Stimulated activated naive CD8-positive, alpha-beta T cell treated with anti-CD3 and anti-CD28 coated beads, Interleukin-15, amount 100 ng/mL, for 72 hours (primary cell): ENCODE results near the gene HK2.
"Not testable (repeated sequence)": the region's sequence is repeated elsewhere in the genome, so short reads cannot be mapped to it uniquely, and the experiment has no call there.

ENCODE experiments used
- ATAC-seq: fragments of 150-1000 bp; cut with Tn5 transposase; 2 replicates; pipeline ENCODE4 v1.10.0; 2021; ENCODE audit warnings: mild to moderate bottlenecking, moderate library complexity
- DNase-seq, 2 donors: peaks; one replicate each; pipeline ENCODE4 v3.0.0; 2021 to 2022
- H3K27ac Mint-ChIP-seq, 2 donors: one replicate each; pipeline ENCODE4 v1.8.0; 2022; ENCODE audit warnings: mild to moderate bottlenecking in 2 of 2, mixed read lengths in 2 of 2, moderate library complexity in 2 of 2
- H3K27me3 Mint-ChIP-seq: one replicate; pipeline ENCODE4 v1.8.0; 2022; ENCODE audit warnings: mixed read lengths
- H3K4me1 Mint-ChIP-seq: one replicate; pipeline ENCODE4 v1.8.0; 2022; ENCODE audit warnings: mild to moderate bottlenecking, mixed read lengths
- H3K4me3 Mint-ChIP-seq, 2 donors: one replicate each; pipeline ENCODE4 v1.8.0; 2022; ENCODE audit warnings: mild to moderate bottlenecking in 2 of 2, mixed read lengths in 2 of 2, moderate library complexity in 1 of 2
- H3K9me3 Mint-ChIP-seq, 2 donors: one replicate each; pipeline ENCODE4 v1.8.0; 2022; ENCODE audit warnings: mixed read lengths in 2 of 2

Gene HK2

DNA sequence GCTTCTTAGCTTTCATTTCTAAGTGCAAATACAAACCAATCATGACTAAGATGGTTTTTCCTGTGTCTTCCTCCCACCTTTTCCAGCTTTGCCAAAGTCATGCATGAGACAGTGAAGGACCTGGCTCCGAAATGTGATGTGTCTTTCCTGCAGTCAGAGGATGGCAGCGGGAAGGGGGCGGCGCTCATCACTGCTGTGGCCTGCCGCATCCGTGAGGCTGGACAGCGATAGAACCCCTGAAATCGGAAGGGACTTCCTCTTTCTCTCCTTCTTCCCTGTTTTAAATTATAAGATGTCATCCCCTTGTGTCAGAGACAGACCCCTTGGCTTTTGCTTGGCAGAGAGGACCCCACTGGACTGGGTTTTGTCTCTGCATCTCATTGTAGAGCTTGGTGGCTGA is 56.8 kb downstream of the HK2 start:
- Mint-ChIP-seq H3K4me1 (no peaks in the 10 kb centered on the region), H3K27ac (no peak overlapping the region), H3K4me3 (no peak overlapping the region), H3K27me3 (no peaks in the 10 kb centered on the region), H3K9me3 (peaks cover 2 to 13% of the 10 kb centered on the region in 2 donors)
- ATAC-seq (no peak), DNase-seq (no peak)

- H3K27ac Mint-ChIP-seq: no peak overlapping the region
Observed at GRCh38 chr2:74891136-74891764, 57.3 kb downstream of the HK2 start.

GRCh38 chr2:74891816-74892215 is 57.9 kb downstream of the HK2 start:
- ATAC-seq, DNase-seq, H3K4me1 Mint-ChIP-seq, H3K27me3 Mint-ChIP-seq, H3K4me3 Mint-ChIP-seq, H3K27ac Mint-ChIP-seq: not testable (repeated sequence)
- H3K9me3 Mint-ChIP-seq: peaks cover 4 to 17% of the 10 kb centered on the region in 2 donors

More at GRCh38 chr2:74891136-74891764, 57.3 kb downstream of the HK2 start:
- DNase-seq (no peak), ATAC-seq (no peak)
- H3K4me3 Mint-ChIP-seq: no peak overlapping the region
- H3K9me3 Mint-ChIP-seq: peaks cover 4 to 17% of the 10 kb centered on the region in 2 donors
- H3K27me3 Mint-ChIP-seq: no peaks in the 10 kb centered on the region
- no peaks in the 10 kb centered on the region for H3K4me1 Mint-ChIP-seq

- Mint-ChIP-seq H3K4me1 (no peaks in the 10 kb centered on the region), H3K9me3 (peaks cover 4 to 17% of the 10 kb centered on the region in 2 donors), H3K27me3 (no peaks in the 10 kb centered on the region), H3K27ac (peak overlapping the region in 1 of 2 donors; percentile 34), H3K4me3 (no peak overlapping the region)
- DNase-seq (no peak), ATAC-seq (no peak)
Observed at GRCh38 chr2:74892609-74893008, 58.7 kb downstream of the HK2 start.

GRCh38 chr2:74893332-74893731 is 59.4 kb downstream of the HK2 start:
- peaks cover 4 to 24% of the 10 kb centered on the region in 2 donors for H3K9me3 Mint-ChIP-seq
- H3K4me1 Mint-ChIP-seq: no peaks in the 10 kb centered on the region
- no peak overlapping the region for H3K27ac Mint-ChIP-seq
- no peaks in the 10 kb centered on the region for H3K27me3 Mint-ChIP-seq
- ATAC-seq (no peak), DNase-seq (no peak)
- no peak overlapping the region for H3K4me3 Mint-ChIP-seq

- Mint-ChIP-seq H3K4me3 (no peak overlapping the region), H3K27me3 (no peaks in the 10 kb centered on the region), H3K9me3 (peaks cover 4 to 24% of the 10 kb centered on the region in 2 donors), H3K4me1 (no peaks in the 10 kb centered on the region), H3K27ac (peak overlapping the region in 1 of 2 donors; percentile 10)
- DNase-seq (no peak), ATAC-seq (no peak)
Observed at GRCh38 chr2:74894272-74894981, 60.5 kb downstream of the HK2 start.

DNA sequence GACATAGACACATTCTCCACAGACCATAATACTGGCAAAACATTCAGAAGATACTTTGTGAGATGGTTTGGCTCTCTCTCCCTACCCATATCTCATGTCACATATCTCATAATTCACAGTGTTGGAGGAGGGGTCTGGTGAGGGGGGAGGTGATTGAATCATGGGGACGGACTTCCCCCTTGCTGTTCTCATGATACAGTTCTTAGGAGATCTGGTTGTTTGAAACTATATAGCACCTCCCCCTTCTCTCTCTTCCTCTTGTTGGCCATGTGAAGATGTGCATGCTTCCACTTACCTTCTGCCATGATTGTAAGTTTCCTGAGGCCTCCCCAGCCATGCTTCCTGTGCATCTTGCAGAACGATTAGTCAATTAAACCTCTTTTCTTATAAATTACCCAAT is 61.1 kb downstream of the HK2 start:
- H3K27me3 Mint-ChIP-seq: no peaks in the 10 kb centered on the region
- DNase-seq (no peak), ATAC-seq (no peak)
- H3K27ac Mint-ChIP-seq: peak overlapping the region in 1 of 2 donors; percentile 10
- H3K4me3 Mint-ChIP-seq: no peak overlapping the region
- H3K9me3 Mint-ChIP-seq: peaks cover 4 to 24% of the 10 kb centered on the region in 2 donors
- no peaks in the 10 kb centered on the region for H3K4me1 Mint-ChIP-seq

GRCh38 chr2:74896232-74896631 is 62.3 kb downstream of the HK2 start:
- Mint-ChIP-seq H3K27me3 (no peaks in the 10 kb centered on the region), H3K27ac (no peak overlapping the region), H3K9me3 (peaks cover 4 to 24% of the 10 kb centered on the region in 2 donors), H3K4me1 (no peaks in the 10 kb centered on the region), H3K4me3 (no peak overlapping the region)
- no peak for DNase-seq
- no peak for ATAC-seq

DNA sequence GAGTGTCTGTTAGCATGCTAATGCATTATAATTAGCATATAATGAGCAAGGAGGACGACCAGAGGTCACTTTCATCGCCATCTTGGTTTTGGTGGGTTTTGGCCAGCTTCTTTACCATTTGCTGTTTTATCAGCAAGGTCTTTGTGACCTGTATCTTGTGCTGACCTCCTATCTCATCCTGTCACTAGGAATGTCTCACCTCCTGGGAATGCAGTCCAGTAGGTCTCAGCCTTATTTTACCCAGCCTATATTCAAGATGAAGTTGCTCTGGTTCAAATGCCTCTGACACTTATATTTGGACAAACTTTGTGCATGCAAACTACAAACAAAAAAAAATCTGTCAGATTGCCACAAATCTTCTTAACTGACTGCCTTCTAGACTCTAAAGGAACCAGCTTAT is 66.3 kb downstream of the HK2 start:
- ATAC-seq, H3K4me1 Mint-ChIP-seq, H3K27me3 Mint-ChIP-seq, H3K4me3 Mint-ChIP-seq, H3K27ac Mint-ChIP-seq, DNase-seq: not testable (repeated sequence)
- peaks cover 4 to 16% of the 10 kb centered on the region in 2 donors for H3K9me3 Mint-ChIP-seq

DNA sequence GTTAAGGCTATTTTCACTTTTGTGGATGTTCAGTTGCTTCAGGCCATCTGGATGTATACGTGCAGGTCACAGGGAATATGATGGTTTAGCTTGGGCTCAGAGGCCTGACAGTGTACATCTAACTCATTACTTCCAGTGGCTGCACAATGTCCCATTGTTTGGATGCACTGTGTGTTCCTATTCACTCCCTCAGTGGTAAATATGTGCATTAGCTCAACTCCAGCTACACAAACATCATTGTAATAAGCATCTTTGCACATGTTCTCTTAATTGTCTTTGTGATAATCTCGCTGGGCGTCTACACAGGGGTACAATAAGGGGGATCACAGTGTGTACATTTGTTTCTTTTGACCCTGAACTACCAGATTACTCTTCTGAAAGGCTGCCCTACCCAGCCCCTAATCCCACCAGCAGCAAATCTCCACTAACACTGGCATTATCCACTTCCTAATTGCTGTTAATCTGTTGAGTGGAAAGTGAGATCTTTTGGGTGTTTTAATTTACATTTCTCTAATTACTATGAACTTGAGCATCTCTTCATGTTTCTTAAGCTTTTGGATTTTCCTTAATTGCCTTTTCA is 68.4 kb downstream of the HK2 start:
- DNase-seq: no peak
- Mint-ChIP-seq H3K27me3 (no peaks in the 10 kb centered on the region), H3K4me1 (no peaks in the 10 kb centered on the region), H3K27ac (no peak overlapping the region), H3K4me3 (no peak overlapping the region), H3K9me3 (peaks cover 0 to 7% of the 10 kb centered on the region in 2 donors)
- ATAC-seq: no peak

GRCh38 chr2:74906395-74906794 is 72.5 kb downstream of the HK2 start:
- no peak for ATAC-seq
- DNase-seq: no peak
- Mint-ChIP-seq H3K27ac (no peak overlapping the region), H3K9me3 (no peaks in the 10 kb centered on the region), H3K4me3 (no peak overlapping the region), H3K4me1 (peaks cover 12% of the 10 kb centered on the region), H3K27me3 (peaks cover 28% of the 10 kb centered on the region)

- not testable (repeated sequence) for DNase-seq, H3K27ac Mint-ChIP-seq, H3K9me3 Mint-ChIP-seq, H3K4me3 Mint-ChIP-seq, ATAC-seq
- peaks cover 32% of the 10 kb centered on the region for H3K27me3 Mint-ChIP-seq
- peaks cover 12% of the 10 kb centered on the region for H3K4me1 Mint-ChIP-seq
Observed at GRCh38 chr2:74907560-74907959, 73.6 kb downstream of the HK2 start.

DNA sequence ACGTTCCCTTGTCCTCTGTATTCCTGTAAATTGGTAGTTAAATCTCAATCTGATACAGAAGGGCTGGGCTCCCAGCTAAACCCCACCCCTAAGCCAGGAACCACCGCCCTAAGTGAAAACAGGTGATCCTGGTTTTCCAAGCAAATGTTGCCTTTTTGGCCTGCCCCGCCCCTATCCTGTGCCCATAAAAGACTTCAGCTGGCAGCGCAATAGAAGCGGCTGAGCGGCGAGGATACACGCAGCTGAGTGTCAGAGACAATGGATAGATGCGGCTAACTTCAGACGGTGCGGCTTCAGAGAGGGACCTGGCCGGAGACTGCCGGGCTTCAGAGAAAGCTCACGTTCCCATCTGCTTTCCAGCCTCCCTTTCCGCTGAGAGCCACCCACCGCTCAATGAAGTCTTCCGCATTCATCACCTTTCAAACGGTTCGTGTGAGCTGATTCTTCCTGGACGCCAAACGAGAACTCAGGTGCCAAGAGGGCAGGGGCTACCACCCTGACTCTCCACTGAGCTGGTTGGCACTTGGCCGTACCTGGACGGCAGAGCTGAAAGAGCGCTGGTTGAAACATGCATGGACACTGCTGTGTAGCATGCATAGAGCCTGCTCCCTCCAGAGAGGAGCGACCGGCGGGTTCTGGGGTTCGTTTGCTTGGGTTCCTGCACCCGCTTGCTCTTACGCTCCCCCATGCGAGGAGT is 75.0 kb downstream of the HK2 start:
- Mint-ChIP-seq H3K27ac (peak overlapping the region in 1 of 2 donors; percentile 64), H3K27me3 (peaks cover 41% of the 10 kb centered on the region), H3K4me1 (peaks cover 12% of the 10 kb centered on the region), H3K4me3 (peak overlapping the region; percentile 40 to 60), H3K9me3 (no peaks in the 10 kb centered on the region)
- ATAC-seq (peak; percentile 37), DNase-seq (no peak)

- peaks cover 17% of the 10 kb centered on the region for H3K4me1 Mint-ChIP-seq
- no peak overlapping the region for H3K27ac Mint-ChIP-seq
- no peak overlapping the region for H3K4me3 Mint-ChIP-seq
- no peak for DNase-seq
- no peak for ATAC-seq
- peaks cover 54% of the 10 kb centered on the region for H3K27me3 Mint-ChIP-seq
- H3K9me3 Mint-ChIP-seq: no peaks in the 10 kb centered on the region
Observed at GRCh38 chr2:74910245-74910644, 76.3 kb downstream of the HK2 start.

- ATAC-seq (no peak), DNase-seq (no peak)
- Mint-ChIP-seq H3K4me3 (no peak overlapping the region), H3K4me1 (peaks cover 26% of the 10 kb centered on the region), H3K27me3 (peaks cover 58% of the 10 kb centered on the region), H3K9me3 (no peaks in the 10 kb centered on the region), H3K27ac (no peak overlapping the region)
Observed at GRCh38 chr2:74911061-74911460, 77.1 kb downstream of the HK2 start.

- H3K4me1 Mint-ChIP-seq: peaks cover 23% of the 10 kb centered on the region
- H3K4me3 Mint-ChIP-seq: no peak overlapping the region
- H3K9me3 Mint-ChIP-seq: no peaks in the 10 kb centered on the region
Observed at GRCh38 chr2:74915743-74916142, 81.8 kb downstream of the HK2 start.

More at GRCh38 chr2:74915743-74916142, 81.8 kb downstream of the HK2 start:
- H3K27me3 Mint-ChIP-seq: peaks cover 61% of the 10 kb centered on the region
- H3K27ac Mint-ChIP-seq: no peak overlapping the region
- DNase-seq: peak; percentile 47 to 82
- peak; percentile 97 for ATAC-seq
